Stimulated activated naive CD8-positive, alpha-beta T cell treated with anti-CD3 and anti-CD28 coated beads, Interleukin-15, amount 100 ng/mL, for 72 hours (primary cell): ENCODE results near the gene DENND10.
"Not testable (repeated sequence)": the region's sequence is repeated elsewhere in the genome, so short reads cannot be mapped to it uniquely, and the experiment has no call there.

Experiments used
- ATAC-seq: fragments of 150-1000 bp; cut with Tn5 transposase; 2 replicates; pipeline ENCODE4 v1.10.0; 2021; ENCODE audit warnings: mild to moderate bottlenecking, moderate library complexity
- DNase-seq, 2 donors: peaks; one replicate each; pipeline ENCODE4 v3.0.0; 2021 to 2022
- H3K27ac Mint-ChIP-seq, 2 donors: one replicate each; pipeline ENCODE4 v1.8.0; 2022; ENCODE audit warnings: mild to moderate bottlenecking in 2 of 2, mixed read lengths in 2 of 2, moderate library complexity in 2 of 2
- H3K27me3 Mint-ChIP-seq: one replicate; pipeline ENCODE4 v1.8.0; 2022; ENCODE audit warnings: mixed read lengths
- H3K4me1 Mint-ChIP-seq: one replicate; pipeline ENCODE4 v1.8.0; 2022; ENCODE audit warnings: mild to moderate bottlenecking, mixed read lengths
- H3K4me3 Mint-ChIP-seq, 2 donors: one replicate each; pipeline ENCODE4 v1.8.0; 2022; ENCODE audit warnings: mild to moderate bottlenecking in 2 of 2, mixed read lengths in 2 of 2, moderate library complexity in 1 of 2
- H3K9me3 Mint-ChIP-seq, 2 donors: one replicate each; pipeline ENCODE4 v1.8.0; 2022; ENCODE audit warnings: mixed read lengths in 2 of 2

Gene DENND10

GRCh38 chr10:119166564-119166963 is 62.7 kb downstream of the DENND10 start:
- H3K27me3 Mint-ChIP-seq = no peaks in the 10 kb centered on the region
- peak overlapping the region; percentile 94 to 97 for H3K27ac Mint-ChIP-seq
- H3K4me3 Mint-ChIP-seq = peak overlapping the region; percentile 88 to 93
- DNase-seq = no peak
- ATAC-seq = no peak
- peaks cover 49% of the 10 kb centered on the region for H3K4me1 Mint-ChIP-seq
- H3K9me3 Mint-ChIP-seq = no peaks in the 10 kb centered on the region

- no peaks in the 10 kb centered on the region for H3K27me3 Mint-ChIP-seq
- H3K27ac Mint-ChIP-seq = peak overlapping the region; percentile 1 to 94
- peak overlapping the region; percentile 88 to 93 for H3K4me3 Mint-ChIP-seq
- DNase-seq (no peak), ATAC-seq (no peak)
- H3K9me3 Mint-ChIP-seq = no peaks in the 10 kb centered on the region
- peaks cover 45% of the 10 kb centered on the region for H3K4me1 Mint-ChIP-seq
These were observed 63.1 kb downstream of the DENND10 start for GRCh38 chr10:119167041-119167440.

DNA sequence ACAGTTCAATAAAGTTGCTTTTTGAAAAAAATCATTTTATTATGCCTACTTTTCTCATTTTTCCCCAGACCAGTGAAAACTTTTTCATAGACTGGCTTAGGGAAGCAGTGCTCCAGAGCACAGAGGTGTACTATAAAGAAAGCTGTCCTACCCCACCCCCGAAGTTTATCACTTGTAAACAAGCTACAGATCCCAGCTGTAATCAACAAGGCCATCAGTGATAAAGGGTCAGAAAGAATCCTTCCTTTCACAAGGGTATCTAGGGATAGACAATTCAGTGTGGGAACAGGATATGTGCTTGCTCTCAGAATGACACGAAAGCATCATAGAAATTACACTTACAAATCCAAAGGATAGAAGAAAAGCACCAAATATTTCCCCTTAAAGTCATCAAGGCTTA is 70.2 kb downstream of the DENND10 start:
- Mint-ChIP-seq H3K4me1 (peaks cover 36% of the 10 kb centered on the region), H3K4me3 (no peak overlapping the region), H3K9me3 (no peaks in the 10 kb centered on the region), H3K27ac (no peak overlapping the region), H3K27me3 (no peaks in the 10 kb centered on the region)
- DNase-seq = no peak
- no peak for ATAC-seq

- H3K4me3 Mint-ChIP-seq = peak overlapping the region in 1 of 2 donors; percentile 96
- ATAC-seq (peak; percentile 40), DNase-seq (no peak)
- H3K4me1 Mint-ChIP-seq = peaks cover 46% of the 10 kb centered on the region
- H3K27me3 Mint-ChIP-seq = no peaks in the 10 kb centered on the region
- H3K27ac Mint-ChIP-seq = no peak overlapping the region
- H3K9me3 Mint-ChIP-seq = no peaks in the 10 kb centered on the region
These were observed 72.3 kb downstream of the DENND10 start for GRCh38 chr10:119176166-119176565.

- Mint-ChIP-seq H3K4me3 (peak overlapping the region; percentile 96 to 100), H3K27ac (peak overlapping the region; percentile 98), H3K27me3 (no peaks in the 10 kb centered on the region), H3K9me3 (no peaks in the 10 kb centered on the region), H3K4me1 (peaks cover 46% of the 10 kb centered on the region)
- ATAC-seq (peak; percentile 65), DNase-seq (peak; percentile 35 to 60)
These were observed 73.9 kb downstream of the DENND10 start for GRCh38 chr10:119177708-119178371.

- H3K9me3 Mint-ChIP-seq = no peaks in the 10 kb centered on the region
- DNase-seq = peak; percentile 87 to 91
- peak within 1 kb of the TSS; percentile 98 for H3K27ac Mint-ChIP-seq
- ATAC-seq = peak; percentile 94
- H3K4me3 Mint-ChIP-seq = peak within 1 kb of the TSS; percentile 96 to 100
- no peaks in the 10 kb centered on the region for H3K27me3 Mint-ChIP-seq
- peaks cover 46% of the 10 kb centered on the region for H3K4me1 Mint-ChIP-seq
These were observed 74.6 kb downstream of the DENND10 start, which contains the start of gene PRDX3 for GRCh38 chr10:119178372-119179119. Gene PRDX3, minus strand, starts transcription at chr10:119178812. Its CDS starts 22 bp downstream, at chr10:119178790.

DNA sequence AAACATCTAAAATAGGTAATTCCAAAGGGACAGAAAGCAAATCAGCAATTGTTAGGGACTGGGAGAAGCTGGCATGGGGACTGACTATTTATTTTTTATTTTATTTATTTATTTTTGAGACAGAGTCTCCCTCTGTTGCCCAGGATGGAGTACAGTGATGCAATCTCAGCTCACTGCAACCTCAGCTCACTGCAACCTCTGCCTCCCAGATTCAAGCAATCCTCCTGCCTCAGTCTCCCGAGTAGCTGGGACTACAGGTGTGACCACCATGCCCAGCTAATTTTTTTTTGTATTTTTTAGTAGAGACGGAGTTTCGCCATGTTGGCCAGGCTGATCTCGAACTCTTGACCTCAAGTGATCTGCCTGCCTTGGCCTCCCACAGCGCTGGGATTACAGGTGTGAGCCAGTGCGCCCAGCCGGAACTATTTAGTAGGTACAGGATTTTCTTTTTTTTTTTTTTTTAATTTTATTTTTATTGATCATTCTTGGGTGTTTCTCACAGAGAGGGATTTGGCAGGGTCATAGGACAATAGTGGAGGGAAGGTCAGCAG is 77.0 kb downstream of the DENND10 start:
- not testable (repeated sequence) for H3K27ac Mint-ChIP-seq, H3K27me3 Mint-ChIP-seq, ATAC-seq, H3K4me3 Mint-ChIP-seq, DNase-seq, H3K9me3 Mint-ChIP-seq
- peaks cover 41% of the 10 kb centered on the region for H3K4me1 Mint-ChIP-seq

GRCh38 chr10:119183664-119184412 is 79.9 kb downstream of the DENND10 start:
- Mint-ChIP-seq H3K9me3 (no peaks in the 10 kb centered on the region), H3K27ac (no peak overlapping the region), H3K4me3 (no peak overlapping the region), H3K4me1 (peaks cover 17% of the 10 kb centered on the region), H3K27me3 (no peaks in the 10 kb centered on the region)
- peak; percentile 60 for ATAC-seq
- no peak for DNase-seq
